ENCODE measurements around the gene TTLL5. TPM values are rescaled to one million over a fixed set of nuclear protein-coding genes. Genes with fewer than 3 reads are reported as not detected.

Gene TTLL5
- polyA plus RNA-seq, 1 of the 3 experiments (the other 2 are of a cell fraction), result 9.6 TPM

GRCh38 chr14:75636100-75636692, 24.9 kb upstream of the TTLL5 start:
- peak; percentile 77 for DNase-seq
- Histone ChIP-seq H3K9me3 (no peaks in the 10 kb centered on the region), H3K27ac (ENCODE audit: low read depth in 2 of 2, low read length in 1 of 2) (peak overlapping the region in 1 of 2 experiments; percentile 94; a peak in 2 of 4 replicates), H3K4me3 (ENCODE audit: low read depth in 2 of 2, low read length in 1 of 2) (no peak overlapping the region), H3K4me1 (ENCODE audit: control insufficient read depth in 1 of 2, insufficient read depth in 2 of 2, low read depth in 1 of 2, low read length in 1 of 2) (peaks cover 0 to 16% of the 10 kb centered on the region in 2 experiments; a peak in 2 of 4 replicates), H3K4me2 (no peak overlapping the region), H3K79me2 (ENCODE audit: insufficient read depth) (no peaks in the 10 kb centered on the region), H4K20me1 (ENCODE audit: insufficient read depth) (no peaks in the 10 kb centered on the region), H3K9ac (no peak overlapping the region), H3K36me3 (replicated peaks in 1 of 2; ENCODE audit: control insufficient read depth in 1 of 2, insufficient read depth in 2 of 2, low read length in 1 of 2) (no peaks in the 10 kb centered on the region), H3K9me2 (no peaks in the 10 kb centered on the region), H3K27me3 (ENCODE audit: insufficient read depth) (peaks cover 4% of the 10 kb centered on the region; the same call in 1 of the 2 replicates), H3F3A (replicated peaks; ENCODE audit: insufficient read depth) (no peaks in the 10 kb centered on the region), H2AFZ (ENCODE audit: low read depth) (no peak overlapping the region)
- WGBS (ENCODE audit: low lambda C conversion rate), result 41% methylated on average over 12 of the region's 13 CpGs
- CTCF ChIA-PET, result interaction anchor here (0.6 to 5.2 kb wide), 6 partner anchors 17 to 75 kb away, joined by 4 to 41 read pairs (median 14); partner anchors contain the start of genes ERG28, FLVCR2 and TTLL5
- POLR2A ChIA-PET, result interaction anchor here (0.7 kb wide), 1 partner anchor 231 kb away, joined by 3 read pairs; no protein-coding TSS in a partner anchor
- TF ChIP-seq ELF1 (IDR thresholded peaks at IDR 0.05) (no peak), CTCF (IDR thresholded peaks at IDR 0.05) (no peak), USF1 (IDR thresholded peaks at IDR 0.05; ENCODE audit: borderline replicate concordance, low read depth) (no peak), NRF1 (IDR thresholded peaks at IDR 0.05; ENCODE audit: low read depth, low read length) (no peak), ZBTB33 (IDR thresholded peaks at IDR 0.05; ENCODE audit: borderline replicate concordance, low read depth) (no peak), CHD2 (IDR thresholded peaks at IDR 0.05; ENCODE audit: low read length, partially characterized antibody) (peak; percentile 50), RCOR1 (IDR thresholded peaks at IDR 0.05; ENCODE audit: low read length) (peak; percentile 50; the same call in 1 of the 2 replicates), MAX (IDR thresholded peaks at IDR 0.05; ENCODE audit: low read depth) (no peak), EP300 (IDR thresholded peaks at IDR 0.05; ENCODE audit: borderline replicate concordance in 1 of 2, low read depth in 1 of 2, low read length in 1 of 2) (peak in 1 of 2 experiments; percentile 79; a peak in 2 of 4 replicates), MXI1 (IDR thresholded peaks at IDR 0.05; ENCODE audit: low read depth, low read length) (peak; percentile 36; the same call in 1 of the 2 replicates), FOXM1 (IDR thresholded peaks at IDR 0.05; ENCODE audit: low read depth) (no peak), POLR2AphosphoS5 (IDR thresholded peaks at IDR 0.05; ENCODE audit: low read depth, low read length) (no peak), MEF2A (IDR thresholded peaks at IDR 0.05; ENCODE audit: borderline replicate concordance, low read depth) (no peak), GABPA (IDR thresholded peaks at IDR 0.05; ENCODE audit: low read depth) (no peak), EZH2phosphoT487 (IDR thresholded peaks at IDR 0.05; ENCODE audit: borderline replicate concordance, low read depth) (no peak), TCF12 (IDR thresholded peaks at IDR 0.05) (no peak), SIN3A (IDR thresholded peaks at IDR 0.05; ENCODE audit: borderline replicate concordance, low read depth, low read length) (no peak), USF2 (IDR thresholded peaks at IDR 0.05; ENCODE audit: borderline replicate concordance, low read depth, low read length) (no peak), RFX5 (IDR thresholded peaks at IDR 0.05; ENCODE audit: low read length) (no peak), RAD21 (IDR thresholded peaks at IDR 0.05; ENCODE audit: low read length) (no peak), PBX3 (IDR thresholded peaks at IDR 0.05) (no peak), NFIC (IDR thresholded peaks at IDR 0.05; ENCODE audit: borderline replicate concordance) (no peak), REST (IDR thresholded peaks at IDR 0.05; ENCODE audit: low read depth, low read length) (no peak)

Data from SK-N-SH (cell line).